Activated CD4-positive, alpha-beta T cell treated with anti-CD3 and anti-CD28 coated beads for 36 hours (primary cell): Measurements from ENCODE around the gene LSM3. TPM values are rescaled to one million over a fixed set of nuclear protein-coding genes. Genes with fewer than 3 reads are reported as not detected.

Source experiments
- ATAC-seq: fragments of 200-7000 bp; cut with Tn5 transposase; one replicate; pipeline ENCODE4 v1.10.0; 2021; ENCODE audit warnings: mild to moderate bottlenecking, moderate library complexity
- CTCF ChIA-PET: fragments of 350-600 bp; sonication (Branson Sonifier 250); formaldehyde crosslinking; loops from one replicate; lab custom pipeline; 2021; ENCODE audit warnings: antibody characterized with exemption; lab: Charles Lee
- POLR2A ChIA-PET: fragments of 350-600 bp; sonication (Branson Sonifier 250); formaldehyde crosslinking; loops from one replicate; lab custom pipeline; 2021; ENCODE audit warnings: antibody characterized with exemption, inconsistent platforms; lab: Charles Lee
- DNase-seq: peaks from one replicate; pipeline ENCODE4 v3.0.0-alpha.2; 2020
- H3K27ac Mint-ChIP-seq: one replicate; pipeline ENCODE4 v1.8.0; 2021; ENCODE audit warnings: mixed read lengths
- H3K27me3 Mint-ChIP-seq: one replicate; pipeline ENCODE4 v1.8.0; 2021; ENCODE audit warnings: mixed read lengths
- H3K36me3 Mint-ChIP-seq: one replicate; pipeline ENCODE4 v1.8.0; 2021; ENCODE audit warnings: low read depth, mixed read lengths
- H3K4me1 Mint-ChIP-seq: one replicate; pipeline ENCODE4 v1.8.0; 2021; ENCODE audit warnings: mixed read lengths
- H3K4me3 Mint-ChIP-seq: one replicate; pipeline ENCODE4 v1.8.0; 2021; ENCODE audit warnings: mild to moderate bottlenecking, moderate library complexity, mixed read lengths
- H3K9me3 Mint-ChIP-seq: one replicate; pipeline ENCODE4 v1.8.0; 2021; ENCODE audit warnings: low read depth, mixed read lengths
- intact Hi-C, 2 experiments: fragments of 100-400 bp; cut with DNase I in 1 of 2; cut with micrococcal nuclease in 1 of 2; formaldehyde crosslinking; loops; one replicate each; pipeline versions ENCODE4 v1.14.2 to v1.15.1; 2022 to 2024; cut with DNase I, micrococcal nuclease
- total RNA-seq, 2 experiments: library from RNA; stranded (reverse); gene quantifications; one replicate each; pipeline ENCODE4 v1.2.3, GENCODE V29; 2021

LSM3 gene
- total RNA-seq, 2 experiments from 2014 or later, result 23.0 to 30.2 TPM

GRCh38 chr3:14175383-14176037, 3.1 kb upstream of the LSM3 start:
- Mint-ChIP-seq H3K27me3 (no peaks in the 10 kb centered on the region), H3K9me3 (no peaks in the 10 kb centered on the region), H3K4me1 (peaks cover 56% of the 10 kb centered on the region), H3K4me3 (peak overlapping the region; percentile 20), H3K36me3 (peaks cover 25% of the 10 kb centered on the region), H3K27ac (peak overlapping the region; percentile 68)
- intact Hi-C loops, result loop anchor here (1.0 to 10.0 kb wide), 6 partner anchors 31 to 1983 kb away; partner anchors contain the start of genes MKRN2 (in 1 of the 2), NR2C2 (in 1 of the 2) and RPL32 (in 1 of the 2)
- DNase-seq (peak; percentile 67), ATAC-seq (peak; percentile 53)
- ChIA-PET POLR2A (interaction anchor here (1.5 to 3.9 kb wide), 3 partner anchors 30 to 476 kb away, joined by 4 to 34 read pairs (median 7); partner anchors contain the start of genes CCDC174, CHCHD4 and TMEM43), CTCF (no interaction called here)

- H3K9me3 Mint-ChIP-seq, result no peaks in the 10 kb centered on the region
- peaks cover 65% of the 10 kb centered on the region for H3K4me1 Mint-ChIP-seq
- no peak for DNase-seq
- peak overlapping the region; percentile 94 for H3K27ac Mint-ChIP-seq
- peak; percentile 1 for ATAC-seq
- ChIA-PET POLR2A (interaction anchor here (0.9 to 3.9 kb wide), 10 partner anchors 11 to 474 kb away, joined by 3 to 34 read pairs (median 4); partner anchors contain the start of genes CCDC174, CHCHD4, SLC6A6 and TMEM43), CTCF (interaction anchor here (0.6 to 2.8 kb wide), 3 partner anchors 26 to 290 kb away, joined by 3 to 13 read pairs (median 10); no protein-coding TSS in a partner anchor)
- intact Hi-C loops, result loop anchor here (1.0 to 10.0 kb wide), 15 partner anchors 33 to 1985 kb away; partner anchors contain the start of genes CCDC174 (in 2 of the 2), CHCHD4 (in 2 of the 2), BTD (in 1 of the 2) and HACL1 (in 1 of the 2)
- peak overlapping the region; percentile 79 for H3K4me3 Mint-ChIP-seq
- H3K36me3 Mint-ChIP-seq, result peaks cover 16% of the 10 kb centered on the region
- H3K27me3 Mint-ChIP-seq, result no peaks in the 10 kb centered on the region
Measured at GRCh38 chr3:14177580-14178246, 904 bp upstream of the LSM3 start.

- Mint-ChIP-seq H3K27me3 (no peaks in the 10 kb centered on the region), H3K4me1 (peaks cover 64% of the 10 kb centered on the region), H3K4me3 (peak overlapping the region; percentile 79), H3K36me3 (peaks cover 22% of the 10 kb centered on the region), H3K9me3 (no peaks in the 10 kb centered on the region), H3K27ac (peak overlapping the region; percentile 94)
- intact Hi-C loops, result loop anchor here (2.0 to 10.0 kb wide), 8 partner anchors 698 to 1987 kb away; partner anchors contain the start of genes BTD (in 1 of the 2), HACL1 (in 1 of the 2), HDAC11 (in 1 of the 2) and MKRN2 (in 1 of the 2)
- POLR2A ChIA-PET, result interaction anchor here (0.6 to 3.9 kb wide), 11 partner anchors 9 to 768 kb away, joined by 3 to 34 read pairs (median 4); partner anchors contain the start of genes CCDC174, CHCHD4 and TMEM43
- DNase-seq (no peak), ATAC-seq (no peak)
- CTCF ChIA-PET, result interaction anchor here (0.7 to 2.8 kb wide), 8 partner anchors 22 to 495 kb away, joined by 3 to 13 read pairs (median 4); partner anchors contain the start of genes CHCHD4 and TMEM43
Measured at GRCh38 chr3:14179114-14179465, 473 bp downstream of the LSM3 start.

- intact Hi-C loops, result loop anchor here (2.0 to 10.0 kb wide), 8 partner anchors 699 to 1987 kb away; partner anchors contain the start of genes BTD (in 1 of the 2), HACL1 (in 1 of the 2), HDAC11 (in 1 of the 2) and MKRN2 (in 1 of the 2)
- peak overlapping the region; percentile 79 for H3K4me3 Mint-ChIP-seq
- H3K36me3 Mint-ChIP-seq, result peaks cover 23% of the 10 kb centered on the region
- peak overlapping the region; percentile 94 for H3K27ac Mint-ChIP-seq
- ChIA-PET POLR2A (interaction anchor here (1.9 to 3.9 kb wide), 2 partner anchors 9 to 55 kb away, joined by 8 to 34 read pairs; partner anchors contain the start of genes CHCHD4 and TMEM43), CTCF (interaction anchor here (0.9 to 2.8 kb wide), 4 partner anchors 22 to 494 kb away, joined by 3 to 13 read pairs (median 6); no protein-coding TSS in a partner anchor)
- peaks cover 58% of the 10 kb centered on the region for H3K4me1 Mint-ChIP-seq
- H3K27me3 Mint-ChIP-seq, result no peaks in the 10 kb centered on the region
- ATAC-seq (no peak), DNase-seq (no peak)
- H3K9me3 Mint-ChIP-seq, result no peaks in the 10 kb centered on the region
Measured at GRCh38 chr3:14179795-14180194, 1.2 kb downstream of the LSM3 start.

GRCh38 chr3:14181253-14181652, 2.6 kb downstream of the LSM3 start:
- DNase-seq (no peak), ATAC-seq (no peak)
- Mint-ChIP-seq H3K4me1 (peaks cover 46% of the 10 kb centered on the region), H3K27me3 (no peaks in the 10 kb centered on the region), H3K36me3 (peaks cover 30% of the 10 kb centered on the region), H3K27ac (no peak overlapping the region), H3K4me3 (no peak overlapping the region), H3K9me3 (no peaks in the 10 kb centered on the region)
- CTCF ChIA-PET, result interaction anchor here (0.6 kb wide), 1 partner anchor 11 kb away, joined by 3 read pairs; no protein-coding TSS in a partner anchor
- intact Hi-C loops, result no loop called here
- POLR2A ChIA-PET, result interaction anchor here (0.6 kb wide), 1 partner anchor 533 kb away, joined by 3 read pairs; no protein-coding TSS in a partner anchor

- CTCF ChIA-PET, result interaction anchor here (1.5 kb wide), 1 partner anchor 20 kb away, joined by 7 read pairs; no protein-coding TSS in a partner anchor
- intact Hi-C loops, result no loop called here
Measured at GRCh38 chr3:14183015-14183577, 4.5 kb downstream of the LSM3 start.

GRCh38 chr3:14186854-14187458, 8.3 kb downstream of the LSM3 start:
- POLR2A ChIA-PET, result no interaction called here
- peaks cover 59% of the 10 kb centered on the region for H3K4me1 Mint-ChIP-seq

More at GRCh38 chr3:14183015-14183577, 4.5 kb downstream of the LSM3 start:
- no peak overlapping the region for H3K4me3 Mint-ChIP-seq
- H3K27me3 Mint-ChIP-seq, result no peaks in the 10 kb centered on the region
- H3K27ac Mint-ChIP-seq, result no peak overlapping the region
- H3K9me3 Mint-ChIP-seq, result no peaks in the 10 kb centered on the region
- POLR2A ChIA-PET, result no interaction called here
- H3K4me1 Mint-ChIP-seq, result peaks cover 40% of the 10 kb centered on the region
- DNase-seq, result no peak
- peaks cover 41% of the 10 kb centered on the region for H3K36me3 Mint-ChIP-seq
- no peak for ATAC-seq

GRCh38 chr3:14188041-14188754, 9.6 kb downstream of the LSM3 start:
- peaks cover 62% of the 10 kb centered on the region for H3K36me3 Mint-ChIP-seq
- peaks cover 7% of the 10 kb centered on the region for H3K9me3 Mint-ChIP-seq
- DNase-seq (no peak), ATAC-seq (peak; percentile 89)
- POLR2A ChIA-PET, result interaction anchor here (1.0 kb wide), 1 partner anchor 9 kb away, joined by 8 read pairs; the partner anchor contains the start of genes LSM3 and XPC
- H3K4me3 Mint-ChIP-seq, result no peak overlapping the region
- CTCF ChIA-PET, result interaction anchor here (1.5 kb wide), 1 partner anchor 9 kb away, joined by 5 read pairs; no protein-coding TSS in a partner anchor
- H3K4me1 Mint-ChIP-seq, result peaks cover 60% of the 10 kb centered on the region
- H3K27me3 Mint-ChIP-seq, result no peaks in the 10 kb centered on the region
- intact Hi-C loops, result no loop called here
- no peak overlapping the region for H3K27ac Mint-ChIP-seq

More at GRCh38 chr3:14186854-14187458, 8.3 kb downstream of the LSM3 start:
- ATAC-seq (no peak), DNase-seq (no peak)
- no peak overlapping the region for H3K4me3 Mint-ChIP-seq
- H3K36me3 Mint-ChIP-seq, result peaks cover 70% of the 10 kb centered on the region
- H3K27ac Mint-ChIP-seq, result no peak overlapping the region
- peaks cover 7% of the 10 kb centered on the region for H3K9me3 Mint-ChIP-seq
- intact Hi-C loops, result no loop called here
- H3K27me3 Mint-ChIP-seq, result no peaks in the 10 kb centered on the region
- CTCF ChIA-PET, result interaction anchor here (1.5 kb wide), 1 partner anchor 10 kb away, joined by 5 read pairs; no protein-coding TSS in a partner anchor

GRCh38 chr3:14194865-14195264, 16.2 kb downstream of the LSM3 start:
- Mint-ChIP-seq H3K27me3 (no peaks in the 10 kb centered on the region), H3K36me3 (peaks cover 45% of the 10 kb centered on the region), H3K4me1 (peaks cover 36% of the 10 kb centered on the region), H3K4me3 (no peak overlapping the region), H3K27ac (no peak overlapping the region), H3K9me3 (peaks cover 3% of the 10 kb centered on the region)
- DNase-seq (no peak), ATAC-seq (no peak)
- intact Hi-C loops, result no loop called here
- POLR2A ChIA-PET, result no interaction called here
- CTCF ChIA-PET, result interaction anchor here (4.7 kb wide), 1 partner anchor 9 kb away, joined by 31 read pairs; no protein-coding TSS in a partner anchor
